Middle frontal gyrus (tissue), 1 donor: ENCODE results near the gene GSDME.

ENCODE experiments used
- DNase-seq: peaks from one replicate; pipeline ENCODE4 v3.0.0-alpha.2; 2015; ENCODE audit warnings: low spot score; ENCODE audit errors: extremely low spot score

The GSDME gene

GRCh38 chr7:24706211-24707170, 50.8 kb downstream of the GSDME start:
- no peak for DNase-seq

- no peak for DNase-seq
Measured at GRCh38 chr7:24705461-24705954, 51.8 kb downstream of the GSDME start.

- DNase-seq, result no peak
Measured at GRCh38 chr7:24704311-24704710, 53.0 kb downstream of the GSDME start.

DNA sequence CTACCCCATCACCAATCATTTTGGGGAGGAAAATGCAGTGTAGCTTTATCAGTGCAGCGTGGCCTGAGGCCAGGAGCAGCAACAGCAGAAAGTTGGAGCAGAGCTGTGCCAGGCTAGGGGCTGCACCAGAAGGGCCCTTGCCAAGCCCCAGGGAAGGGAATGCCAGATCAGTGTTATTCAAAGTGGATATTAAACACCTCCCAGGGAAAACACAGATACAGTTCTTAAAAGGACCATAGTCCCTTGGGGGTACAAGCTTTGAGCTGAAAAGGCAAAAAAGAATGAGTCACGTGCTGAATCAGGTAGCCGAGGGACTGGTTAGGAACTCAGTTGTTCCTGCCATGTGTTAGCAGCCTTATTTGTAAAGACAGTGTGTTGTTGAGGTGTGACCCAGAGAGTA, 54.0 kb downstream of the GSDME start:
- DNase-seq, result no peak

GRCh38 chr7:24702755-24703154, 54.5 kb downstream of the GSDME start:
- peak; percentile 37 for DNase-seq

- DNase-seq, result no peak
Measured at GRCh38 chr7:24701261-24702235, 55.7 kb downstream of the GSDME start.

- no peak for DNase-seq
Measured at GRCh38 chr7:24700521-24701260, 56.6 kb downstream of the GSDME start.

DNA sequence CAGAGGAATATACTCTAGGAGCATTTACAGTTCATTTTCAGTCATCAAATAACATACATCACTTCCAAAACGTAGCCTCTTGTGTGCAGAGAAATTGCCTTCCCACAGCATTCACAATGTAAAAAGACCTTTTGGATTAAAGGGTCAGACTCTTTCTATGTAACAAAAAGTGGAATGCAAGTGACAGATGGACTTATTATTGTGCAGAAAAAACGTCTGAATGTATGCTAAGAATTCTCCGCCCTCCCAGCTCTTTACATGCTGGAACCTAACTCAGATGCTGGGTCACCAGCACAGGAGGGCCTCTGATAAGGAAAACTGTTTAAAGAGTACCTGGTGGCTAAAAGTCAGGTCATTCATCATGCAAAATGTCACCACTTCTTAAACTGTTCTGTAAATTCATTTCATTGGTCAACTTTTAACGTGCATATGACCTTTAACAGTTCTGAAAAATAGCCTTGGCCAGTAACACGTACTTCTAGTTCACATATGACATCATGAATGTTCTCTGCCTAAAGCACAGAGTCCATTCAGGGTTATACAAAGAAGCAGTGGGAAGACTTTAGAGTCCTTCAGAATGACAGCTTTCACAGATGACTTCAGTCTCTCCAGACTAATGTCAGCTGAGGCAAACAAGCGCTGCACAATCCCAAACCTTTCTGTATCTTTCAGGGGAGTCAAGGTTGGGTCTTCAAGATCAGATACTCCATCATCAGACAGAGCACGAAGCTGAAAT, 58.6 kb downstream of the GSDME start:
- DNase-seq, result no peak

DNA sequence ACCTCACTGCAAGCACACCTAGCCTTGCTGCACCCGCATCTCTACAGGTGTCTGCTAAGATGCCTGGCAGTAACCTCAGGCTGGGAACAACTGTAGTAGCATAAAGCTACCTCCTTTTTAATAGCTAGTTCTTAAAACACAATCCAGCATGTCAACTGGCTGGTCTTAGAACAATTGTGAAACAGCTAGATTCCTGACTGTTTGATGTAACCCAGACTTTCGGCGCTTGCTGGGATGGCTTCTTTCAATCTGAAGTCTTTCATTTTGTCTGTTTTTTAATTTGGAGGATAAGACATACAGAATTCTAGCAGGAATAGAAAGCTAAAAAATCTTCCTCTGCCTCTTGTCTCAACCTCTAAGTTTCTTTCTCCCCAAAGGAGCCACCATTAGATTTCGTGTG, 59.8 kb downstream of the GSDME start:
- no peak for DNase-seq

- no peak for DNase-seq
Measured at GRCh38 chr7:24692592-24692991, 64.7 kb downstream of the GSDME start.

DNA sequence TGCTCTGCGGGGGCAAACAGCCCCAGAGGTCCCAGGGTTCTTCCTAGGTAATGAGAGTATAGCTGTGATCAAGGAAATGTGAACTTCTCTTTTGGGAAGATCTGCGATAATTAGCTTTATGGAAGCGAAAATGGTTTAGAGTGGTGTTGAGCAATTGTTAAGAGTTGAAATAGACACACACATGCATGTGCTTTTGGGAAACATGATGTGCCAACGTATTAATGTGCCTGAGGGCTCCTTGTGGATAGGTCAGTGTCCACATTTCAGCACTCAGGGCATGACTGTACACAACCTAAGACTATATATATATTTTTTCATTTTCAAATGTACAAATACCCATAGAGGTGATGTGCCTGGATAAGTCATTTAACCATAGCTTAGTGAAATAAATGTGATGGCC, 67.0 kb downstream of the GSDME start:
- no peak for DNase-seq

DNA sequence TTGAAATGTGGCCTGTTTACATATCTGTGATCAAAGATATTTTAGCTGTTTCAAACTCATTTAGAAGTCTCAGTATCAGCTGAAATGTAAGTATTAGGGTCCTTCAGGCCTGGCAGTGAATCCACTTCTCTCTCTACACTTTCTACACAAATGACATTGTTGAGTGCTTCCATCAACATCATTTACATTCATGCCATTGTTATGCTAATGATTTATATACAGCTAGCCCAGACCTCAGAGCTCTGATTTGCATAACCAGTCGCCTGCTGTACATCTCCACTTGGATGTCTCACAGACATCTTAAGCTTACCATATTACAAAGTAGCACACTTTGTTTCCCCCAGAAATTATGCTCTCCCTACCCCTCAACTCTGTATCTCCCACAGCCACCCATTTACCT, 71.6 kb downstream of the GSDME start:
- DNase-seq, result no peak

GRCh38 chr7:24670782-24671181, 86.5 kb downstream of the GSDME start:
- no peak for DNase-seq

GRCh38 chr7:24669971-24670591, 87.2 kb downstream of the GSDME start:
- DNase-seq, result no peak

- no peak for DNase-seq
Measured at GRCh38 chr7:24668927-24669635, 88.2 kb downstream of the GSDME start.

GRCh38 chr7:24665564-24666294, 91.5 kb downstream of the GSDME start:
- no peak for DNase-seq

DNA sequence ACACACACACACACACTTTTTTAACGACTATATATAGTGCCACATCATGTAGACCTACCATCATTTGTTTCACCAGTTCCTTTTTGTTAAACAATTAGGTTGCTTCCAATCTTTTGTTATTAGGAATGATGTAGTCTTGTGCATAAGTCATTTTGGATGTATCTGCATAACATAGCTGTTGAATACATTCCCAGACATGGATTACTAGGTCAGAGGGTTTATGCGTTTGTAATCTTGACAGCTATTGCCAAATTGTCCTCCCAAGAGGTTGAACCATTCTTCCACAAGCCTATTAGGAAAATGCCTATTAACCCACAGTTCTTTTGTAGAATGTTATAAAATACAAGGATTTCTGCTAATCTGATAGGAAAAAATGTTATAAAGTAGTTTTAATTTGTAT, 96.7 kb downstream of the GSDME start:
- no peak for DNase-seq

DNA sequence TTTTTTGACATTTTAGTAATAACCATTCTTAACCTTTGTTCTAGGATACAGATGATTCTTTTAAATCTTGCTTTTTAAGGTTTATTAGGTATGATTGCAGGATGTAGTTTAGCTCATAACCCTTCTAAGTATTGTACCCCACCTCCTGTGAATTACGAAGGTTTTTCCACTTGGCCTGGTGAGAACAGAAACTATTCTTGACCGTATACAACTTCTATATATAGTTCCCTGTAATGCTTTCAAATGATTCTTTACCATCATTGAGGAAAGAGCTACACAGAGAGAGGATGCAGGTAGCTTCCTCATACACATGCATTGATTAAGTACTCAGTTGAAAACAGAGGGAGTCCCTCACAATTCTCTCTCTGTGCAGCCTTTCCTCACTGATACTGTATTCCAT, 97.8 kb downstream of the GSDME start:
- no peak for DNase-seq

- DNase-seq, result no peak
Measured at GRCh38 chr7:24657980-24658379, 99.3 kb downstream of the GSDME start.
